ENCODE results near the gene TMEM232. TPM values are rescaled to one million over a fixed set of nuclear protein-coding genes. Genes with fewer than 3 reads are reported as not detected.

TMEM232 gene
- total and polyA plus RNA-seq, 2 experiments from 2014 or later = 1.3 to 1.9 TPM

DNA sequence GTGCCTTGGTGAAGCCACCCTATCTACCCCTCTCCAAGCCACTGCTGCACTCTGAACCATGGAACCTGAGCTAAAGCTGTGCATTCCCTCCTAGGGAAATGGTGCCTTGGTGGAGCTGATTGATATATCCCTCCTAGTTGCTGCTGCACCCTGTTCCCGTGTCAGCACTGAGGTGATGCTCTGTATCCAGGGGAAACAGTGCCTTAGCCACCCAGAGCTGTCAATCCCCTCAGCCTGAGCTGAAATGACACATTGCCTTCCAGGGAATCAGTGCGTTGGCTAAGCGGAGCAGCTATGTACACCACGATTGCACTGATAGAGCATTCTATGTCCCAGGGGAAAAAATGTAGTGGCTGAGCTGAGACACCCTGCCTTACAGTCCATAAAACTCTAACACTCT is 257.0 kb downstream of the TMEM232 start:
- Mint-ChIP-seq H3K4me3 (no peak overlapping the region), H3K36me3 (ENCODE audit: low read depth) (peaks cover 11% of the 10 kb centered on the region; the same call in 2 of the 3 replicates), H3K9me3 (peaks cover 7% of the 10 kb centered on the region; the same call in 2 of the 3 replicates), H3K27me3 (ENCODE audit: insufficient read depth, low read depth, poor library complexity) (no peaks in the 10 kb centered on the region), H3K4me1 (no peaks in the 10 kb centered on the region), H3K27ac (no peak overlapping the region)
- no peak for TF ChIP-seq EZH2phosphoT487 (IDR thresholded peaks at IDR 0.05; ENCODE audit: unreplicated experiment)
- TF ChIP-seq, protein P1, sequence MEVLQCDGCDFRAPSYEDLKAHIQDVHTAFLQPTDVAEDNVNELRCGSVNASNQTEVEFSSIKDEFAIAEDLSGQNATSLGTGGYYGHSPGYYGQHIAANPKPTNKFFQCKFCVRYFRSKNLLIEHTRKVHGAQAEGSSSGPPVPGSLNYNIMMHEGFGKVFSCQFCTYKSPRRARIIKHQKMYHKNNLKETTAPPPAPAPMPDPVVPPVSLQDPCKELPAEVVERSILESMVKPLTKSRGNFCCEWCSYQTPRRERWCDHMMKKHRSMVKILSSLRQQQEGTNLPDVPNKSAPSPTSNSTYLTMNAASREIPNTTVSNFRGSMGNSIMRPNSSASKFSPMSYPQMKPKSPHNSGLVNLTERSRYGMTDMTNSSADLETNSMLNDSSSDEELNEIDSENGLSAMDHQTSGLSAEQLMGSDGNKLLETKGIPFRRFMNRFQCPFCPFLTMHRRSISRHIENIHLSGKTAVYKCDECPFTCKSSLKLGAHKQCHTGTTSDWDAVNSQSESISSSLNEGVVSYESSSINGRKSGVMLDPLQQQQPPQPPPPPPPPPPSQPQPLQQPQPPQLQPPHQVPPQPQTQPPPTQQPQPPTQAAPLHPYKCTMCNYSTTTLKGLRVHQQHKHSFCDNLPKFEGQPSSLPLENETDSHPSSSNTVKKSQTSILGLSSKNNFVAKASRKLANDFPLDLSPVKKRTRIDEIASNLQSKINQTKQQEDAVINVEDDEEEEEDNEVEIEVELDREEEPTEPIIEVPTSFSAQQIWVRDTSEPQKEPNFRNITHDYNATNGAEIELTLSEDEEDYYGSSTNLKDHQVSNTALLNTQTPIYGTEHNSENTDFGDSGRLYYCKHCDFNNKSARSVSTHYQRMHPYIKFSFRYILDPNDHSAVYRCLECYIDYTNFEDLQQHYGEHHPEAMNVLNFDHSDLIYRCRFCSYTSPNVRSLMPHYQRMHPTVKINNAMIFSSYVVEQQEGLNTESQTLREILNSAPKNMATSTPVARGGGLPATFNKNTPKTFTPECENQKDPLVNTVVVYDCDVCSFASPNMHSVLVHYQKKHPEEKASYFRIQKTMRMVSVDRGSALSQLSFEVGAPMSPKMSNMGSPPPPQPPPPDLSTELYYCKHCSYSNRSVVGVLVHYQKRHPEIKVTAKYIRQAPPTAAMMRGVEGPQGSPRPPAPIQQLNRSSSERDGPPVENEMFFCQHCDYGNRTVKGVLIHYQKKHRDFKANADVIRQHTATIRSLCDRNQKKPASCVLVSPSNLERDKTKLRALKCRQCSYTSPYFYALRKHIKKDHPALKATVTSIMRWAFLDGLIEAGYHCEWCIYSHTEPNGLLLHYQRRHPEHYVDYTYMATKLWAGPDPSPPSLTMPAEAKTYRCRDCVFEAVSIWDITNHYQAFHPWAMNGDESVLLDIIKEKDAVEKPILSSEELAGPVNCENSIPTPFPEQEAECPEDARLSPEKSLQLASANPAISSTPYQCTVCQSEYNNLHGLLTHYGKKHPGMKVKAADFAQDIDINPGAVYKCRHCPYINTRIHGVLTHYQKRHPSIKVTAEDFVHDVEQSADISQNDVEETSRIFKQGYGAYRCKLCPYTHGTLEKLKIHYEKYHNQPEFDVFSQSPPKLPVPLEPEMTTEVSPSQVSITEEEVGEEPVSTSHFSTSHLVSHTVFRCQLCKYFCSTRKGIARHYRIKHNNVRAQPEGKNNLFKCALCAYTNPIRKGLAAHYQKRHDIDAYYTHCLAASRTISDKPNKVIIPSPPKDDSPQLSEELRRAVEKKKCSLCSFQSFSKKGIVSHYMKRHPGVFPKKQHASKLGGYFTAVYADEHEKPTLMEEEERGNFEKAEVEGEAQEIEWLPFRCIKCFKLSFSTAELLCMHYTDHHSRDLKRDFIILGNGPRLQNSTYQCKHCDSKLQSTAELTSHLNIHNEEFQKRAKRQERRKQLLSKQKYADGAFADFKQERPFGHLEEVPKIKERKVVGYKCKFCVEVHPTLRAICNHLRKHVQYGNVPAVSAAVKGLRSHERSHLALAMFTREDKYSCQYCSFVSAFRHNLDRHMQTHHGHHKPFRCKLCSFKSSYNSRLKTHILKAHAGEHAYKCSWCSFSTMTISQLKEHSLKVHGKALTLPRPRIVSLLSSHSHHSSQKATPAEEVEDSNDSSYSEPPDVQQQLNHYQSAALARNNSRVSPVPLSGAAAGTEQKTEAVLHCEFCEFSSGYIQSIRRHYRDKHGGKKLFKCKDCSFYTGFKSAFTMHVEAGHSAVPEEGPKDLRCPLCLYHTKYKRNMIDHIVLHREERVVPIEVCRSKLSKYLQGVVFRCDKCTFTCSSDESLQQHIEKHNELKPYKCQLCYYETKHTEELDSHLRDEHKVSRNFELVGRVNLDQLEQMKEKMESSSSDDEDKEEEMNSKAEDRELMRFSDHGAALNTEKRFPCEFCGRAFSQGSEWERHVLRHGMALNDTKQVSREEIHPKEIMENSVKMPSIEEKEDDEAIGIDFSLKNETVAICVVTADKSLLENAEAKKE (CRISPR knock-in tag; IDR thresholded peaks at IDR 0.05) = no peak
- Histone ChIP-seq H3K36me3 (ENCODE audit: insufficient read depth) (no peaks in the 10 kb centered on the region), H3K4me3 (no peak overlapping the region), H3K4me2 (no peak overlapping the region), H4K20me1 (replicated peaks; ENCODE audit: insufficient read depth) (no peaks in the 10 kb centered on the region), H3F3A (replicated peaks; ENCODE audit: low read depth) (no peaks in the 10 kb centered on the region), H2AFZ (no peak overlapping the region), H3K27me3 (ENCODE audit: insufficient read depth) (no peaks in the 10 kb centered on the region), H3K4me1 (ENCODE audit: insufficient read depth) (no peaks in the 10 kb centered on the region), H3K9me2 (ENCODE audit: insufficient read depth) (no peaks in the 10 kb centered on the region; the same call in 1 of the 2 replicates), H3K27ac (ENCODE audit: low read depth) (no peak overlapping the region), H3K79me2 (replicated peaks; ENCODE audit: insufficient read depth) (no peaks in the 10 kb centered on the region)
- DNase-seq (ENCODE audit: low spot score) (no peak), ATAC-seq (no peak)

DNA sequence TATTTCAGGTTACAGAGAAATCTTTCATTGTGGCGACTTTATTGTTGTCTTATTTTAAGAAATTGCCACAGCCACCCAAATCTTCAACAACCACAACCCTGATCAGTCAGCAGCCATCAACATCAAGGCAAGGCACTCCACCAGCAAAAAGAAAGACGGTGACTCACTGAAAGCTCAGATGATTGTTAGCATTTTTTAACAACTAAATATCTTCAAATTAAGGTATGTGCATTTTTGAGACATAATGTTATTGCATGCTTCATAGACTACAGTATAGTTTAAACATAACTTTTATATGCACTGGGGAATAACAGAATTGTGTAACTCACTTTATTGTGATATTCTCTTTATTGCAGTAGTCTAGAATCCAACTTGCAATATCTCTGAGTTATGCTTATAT is 263.4 kb downstream of the TMEM232 start:
- no peaks in the 10 kb centered on the region for H3K4me1 ChIP-seq (ENCODE audit: insufficient read depth)
- Mint-ChIP-seq H3K9me3 (no peaks in the 10 kb centered on the region), H3K27ac (no peak overlapping the region), H3K36me3 (ENCODE audit: low read depth) (no peaks in the 10 kb centered on the region), H3K4me1 (peaks cover 1% of the 10 kb centered on the region; the same call in 2 of the 3 replicates), H3K4me3 (no peak overlapping the region), H3K27me3 (ENCODE audit: insufficient read depth, low read depth, poor library complexity) (no peaks in the 10 kb centered on the region)
- no peak for DNase-seq (ENCODE audit: low spot score)
- no peak overlapping the region for H3K4me3 ChIP-seq
- H4K20me1 ChIP-seq (replicated peaks; ENCODE audit: insufficient read depth) = no peaks in the 10 kb centered on the region
- no peak overlapping the region for H2AFZ ChIP-seq
- no peaks in the 10 kb centered on the region for H3K79me2 ChIP-seq (replicated peaks; ENCODE audit: insufficient read depth)
- no peak overlapping the region for H3K4me2 ChIP-seq
- TF ChIP-seq ZNF331 (CRISPR knock-in tag; IDR thresholded peaks at IDR 0.05; ENCODE audit: low read depth) (no peak), NANOG (IDR thresholded peaks at IDR 0.05; ENCODE audit: borderline replicate concordance) (no peak), EZH2 (IDR thresholded peaks at IDR 0.05; ENCODE audit: low read depth, unreplicated experiment) (no peak), CREB1 (CRISPR knock-in tag; IDR thresholded peaks at IDR 0.05; ENCODE audit: low read depth) (no peak), EZH2phosphoT487 (IDR thresholded peaks at IDR 0.05; ENCODE audit: unreplicated experiment) (no peak)
- TF ChIP-seq, protein P1 (CRISPR knock-in tag; IDR thresholded peaks at IDR 0.05) = no peak
- H3K36me3 ChIP-seq (ENCODE audit: insufficient read depth) = no peaks in the 10 kb centered on the region
- no peaks in the 10 kb centered on the region for H3F3A ChIP-seq (replicated peaks; ENCODE audit: low read depth)
- ATAC-seq = no peak
- no peak overlapping the region for H3K27ac ChIP-seq (ENCODE audit: low read depth)
- no peaks in the 10 kb centered on the region for H3K9me2 ChIP-seq (ENCODE audit: insufficient read depth)
- H3K27me3 ChIP-seq (ENCODE audit: insufficient read depth) = no peaks in the 10 kb centered on the region
